ENCODE measurements around the gene KDM2B. TPM values are rescaled to one million over a fixed set of nuclear protein-coding genes. Genes with fewer than 3 reads are reported as not detected.

Gene KDM2B
- total and polyA plus RNA-seq, 11 donors, result 7.3 to 24.7 (median 10.3) TPM

DNA sequence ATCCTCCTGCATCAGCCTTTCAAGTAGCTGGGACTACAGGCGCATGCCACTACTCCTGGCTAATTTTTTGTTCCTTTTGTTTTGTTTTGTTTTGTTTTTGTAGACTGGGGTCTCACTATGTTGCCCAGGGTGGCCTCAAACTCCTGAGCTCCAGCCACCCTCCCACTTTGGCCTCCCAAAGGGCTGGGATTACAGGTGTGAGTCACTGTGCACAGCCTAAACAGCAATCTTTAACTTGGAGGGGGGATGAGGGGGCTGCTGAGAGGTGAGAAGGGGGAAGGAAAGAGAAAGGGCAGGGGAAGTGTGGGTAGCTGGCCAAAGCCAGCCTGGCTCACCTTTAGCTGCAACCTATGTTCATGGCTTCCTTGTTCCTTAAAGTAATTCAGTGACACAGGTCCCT, 77.4 kb downstream of the KDM2B start:
- no peak overlapping the region for H3K27ac ChIP-seq
- H3K9me3 ChIP-seq, result no peaks in the 10 kb centered on the region
- no peak for DNase-seq
- no peak for ATAC-seq
- no peak overlapping the region for H3K4me3 ChIP-seq
- H3K36me3 ChIP-seq, result peaks cover 0 to 19% (median 10%) of the 10 kb centered on the region in 9 donors
- H3K4me1 ChIP-seq, result peaks cover 0 to 21% (median 8%) of the 10 kb centered on the region in 12 donors
- TF ChIP-seq, protein P1, sequence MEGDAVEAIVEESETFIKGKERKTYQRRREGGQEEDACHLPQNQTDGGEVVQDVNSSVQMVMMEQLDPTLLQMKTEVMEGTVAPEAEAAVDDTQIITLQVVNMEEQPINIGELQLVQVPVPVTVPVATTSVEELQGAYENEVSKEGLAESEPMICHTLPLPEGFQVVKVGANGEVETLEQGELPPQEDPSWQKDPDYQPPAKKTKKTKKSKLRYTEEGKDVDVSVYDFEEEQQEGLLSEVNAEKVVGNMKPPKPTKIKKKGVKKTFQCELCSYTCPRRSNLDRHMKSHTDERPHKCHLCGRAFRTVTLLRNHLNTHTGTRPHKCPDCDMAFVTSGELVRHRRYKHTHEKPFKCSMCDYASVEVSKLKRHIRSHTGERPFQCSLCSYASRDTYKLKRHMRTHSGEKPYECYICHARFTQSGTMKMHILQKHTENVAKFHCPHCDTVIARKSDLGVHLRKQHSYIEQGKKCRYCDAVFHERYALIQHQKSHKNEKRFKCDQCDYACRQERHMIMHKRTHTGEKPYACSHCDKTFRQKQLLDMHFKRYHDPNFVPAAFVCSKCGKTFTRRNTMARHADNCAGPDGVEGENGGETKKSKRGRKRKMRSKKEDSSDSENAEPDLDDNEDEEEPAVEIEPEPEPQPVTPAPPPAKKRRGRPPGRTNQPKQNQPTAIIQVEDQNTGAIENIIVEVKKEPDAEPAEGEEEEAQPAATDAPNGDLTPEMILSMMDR (IDR thresholded peaks at IDR 0.05), result no peak
- TF ChIP-seq POLR2A (IDR thresholded peaks at IDR 0.05), result no peak
- WGBS, 4 donors, result 96 to 100% (median 97%) methylated on average over 1 of the region's 1 CpG
- H3K27me3 ChIP-seq, result no peaks in the 10 kb centered on the region
- intact Hi-C loops (cut with DNase I), result loop anchor here in 3 of 10 donors (5.0 to 10.0 kb wide), 2 partner anchors 119 to 121 kb away; partner anchors contain the start of gene ORAI1 (in 1 of the 3)

DNA sequence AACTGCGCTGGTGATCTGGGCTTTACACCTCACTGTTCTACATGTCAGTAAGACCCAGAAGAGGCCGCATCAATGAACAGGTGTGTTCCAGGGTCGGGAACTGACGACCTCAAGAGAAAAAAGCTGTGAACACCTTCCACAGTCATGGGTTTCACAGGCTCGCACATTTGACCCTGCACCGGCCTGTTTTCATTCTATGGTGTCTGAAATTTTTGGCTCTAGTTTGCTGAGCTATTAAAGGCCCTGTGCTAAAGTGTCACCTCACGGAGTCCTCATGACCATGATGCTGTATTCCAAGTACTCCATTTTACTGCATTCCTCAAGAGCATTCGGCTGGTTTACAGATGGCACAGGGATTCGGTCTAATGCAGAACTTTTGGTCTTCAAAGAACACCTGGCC, 78.9 kb downstream of the KDM2B start:
- Histone ChIP-seq H3K27ac (peak overlapping the region in 7 of 12 donors; percentile 45 to 84 (median 61)), H3K36me3 (peaks cover 0 to 12% (median 4%) of the 10 kb centered on the region in 9 donors), H3K4me1 (peaks cover 0 to 21% (median 9%) of the 10 kb centered on the region in 12 donors), H3K27me3 (no peaks in the 10 kb centered on the region), H3K4me3 (no peak overlapping the region), H3K9me3 (no peaks in the 10 kb centered on the region)
- peak in 3 of 4 donors; percentile 10 to 54 (median 23) for ATAC-seq
- no peak for TF ChIP-seq POLR2A (IDR thresholded peaks at IDR 0.05)
- TF ChIP-seq, protein P1 (IDR thresholded peaks at IDR 0.05), result no peak
- DNase-seq, result no peak
- WGBS, 4 donors, result 57 to 77% (median 67%) methylated on average over 9 of the region's 9 CpGs
- intact Hi-C loops (cut with DNase I), result loop anchor here in 7 of 10 donors (2.0 to 10.0 kb wide), 5 partner anchors 35 to 181 kb away; partner anchors contain the start of gene ORAI1 (in 1 of the 7)

DNA sequence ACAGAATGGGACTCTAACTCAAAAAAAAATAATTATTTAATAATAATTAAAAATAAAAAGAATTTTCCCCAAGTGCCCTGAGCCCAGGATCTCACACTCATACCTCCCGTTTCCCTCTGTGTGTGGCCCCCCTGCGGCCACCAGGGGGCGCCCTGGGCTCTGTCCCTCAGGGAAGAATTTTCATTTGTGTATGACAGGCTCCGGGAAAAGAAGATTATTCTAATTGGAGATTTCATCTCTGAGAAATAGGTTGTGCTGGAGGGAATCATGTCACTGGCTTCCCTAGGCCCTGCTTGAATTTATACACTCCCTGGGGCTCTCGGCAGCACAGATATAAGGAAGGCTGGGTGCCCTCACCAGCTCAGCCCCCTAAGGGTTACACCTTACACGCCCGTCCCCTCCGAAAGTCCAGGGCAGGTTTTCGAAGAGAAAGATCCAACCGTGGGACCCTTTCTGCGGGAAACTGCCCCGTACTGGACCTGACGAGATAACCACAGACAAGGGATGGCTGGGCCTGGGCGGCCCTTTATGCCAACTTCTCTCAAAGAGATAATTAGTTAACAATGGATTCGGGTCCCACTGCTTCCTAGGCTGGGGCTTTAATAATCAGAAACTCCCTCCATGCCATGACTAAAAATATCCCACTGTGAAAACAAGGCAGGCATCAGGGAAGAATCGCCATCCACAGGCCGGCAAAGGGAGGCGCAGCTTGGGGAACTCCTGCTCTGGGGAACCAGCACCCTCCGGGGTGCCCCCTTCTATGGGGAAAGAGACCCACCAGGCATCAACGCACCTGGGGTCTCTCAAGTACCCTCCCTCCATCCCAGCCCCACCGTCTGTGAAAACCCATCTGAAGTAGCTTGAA, 80.7 kb downstream of the KDM2B start:
- Histone ChIP-seq H3K4me3 (peak overlapping the region in 9 of 12 donors; percentile 25 to 52 (median 38)), H3K27me3 (no peaks in the 10 kb centered on the region), H3K36me3 (peaks cover 0 to 12% (median 3%) of the 10 kb centered on the region in 9 donors), H3K27ac (peak overlapping the region; percentile 20 to 87 (median 72)), H3K9me3 (no peaks in the 10 kb centered on the region), H3K4me1 (peaks cover 0 to 21% (median 9%) of the 10 kb centered on the region in 12 donors)
- peak; percentile 70 to 87 (median 79) for DNase-seq
- peak; percentile 81 to 90 (median 84) for ATAC-seq
- TF ChIP-seq POLR2A (IDR thresholded peaks at IDR 0.05), result no peak
- TF ChIP-seq, protein P1 (IDR thresholded peaks at IDR 0.05), result peak in 11 of 12 donors; percentile 97 to 99 (median 99)
- 22 to 26% (median 24%) methylated on average over 19 to 21 of the region's 21 CpGs for WGBS, 4 donors
- intact Hi-C loops (cut with DNase I), result loop anchor here (1.0 to 10.0 kb wide), 8 partner anchors 37 to 183 kb away; partner anchors contain the start of gene ORAI1 (in 3 of the 10)

DNA sequence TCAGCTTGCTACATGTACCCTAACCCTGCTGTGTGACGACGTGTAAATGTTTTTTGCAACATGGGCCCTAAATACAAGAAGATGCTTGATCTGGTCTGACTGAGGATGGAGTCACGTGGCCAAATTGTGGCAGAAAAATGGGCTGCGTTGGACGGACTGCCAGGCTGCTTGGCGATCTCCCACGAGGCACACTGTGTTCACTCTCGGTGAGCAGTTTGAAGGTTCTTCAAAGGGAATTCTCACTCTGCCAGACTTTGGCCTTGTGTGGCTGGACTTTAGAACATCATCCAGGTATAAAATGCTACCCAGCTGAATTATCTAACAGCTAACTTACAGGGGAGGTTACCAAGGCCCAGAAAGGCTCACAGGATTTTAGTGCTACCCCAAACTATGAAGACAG, 85.1 kb downstream of the KDM2B start:
- Histone ChIP-seq H3K9me3 (no peaks in the 10 kb centered on the region), H3K4me3 (no peak overlapping the region)
- intact Hi-C loops (cut with DNase I), result loop anchor here in 7 of 10 donors (5.0 kb wide), 2 partner anchors 132 to 187 kb away; partner anchors contain the start of gene ORAI1 (in 2 of the 7)

More for the DNA sequence above, 85.1 kb downstream of the KDM2B start:
- no peaks in the 10 kb centered on the region for H3K27me3 ChIP-seq
- H3K36me3 ChIP-seq, result peaks cover 0 to 17% (median 0%) of the 10 kb centered on the region in 9 donors
- no peak for TF ChIP-seq POLR2A (IDR thresholded peaks at IDR 0.05)
- TF ChIP-seq, protein P1 (IDR thresholded peaks at IDR 0.05), result no peak
- no peak for ATAC-seq
- peaks cover 0 to 18% (median 7%) of the 10 kb centered on the region in 12 donors for H3K4me1 ChIP-seq
- H3K27ac ChIP-seq, result no peak overlapping the region
- WGBS, 4 donors, result 84 to 94% (median 88%) methylated on average over 8 of the region's 8 CpGs
- DNase-seq, result no peak
